Parathyroid adenoma (tissue), 2 donors: Measurements from ENCODE around the gene PFDN6.

ENCODE experiments used
- H2AFZ ChIP-seq: fragments of 300-600 bp; sonication (generic); one replicate; pipeline ENCODE4 v1.7.0; 2017; ENCODE audit warnings: antibody characterized with exemption, mild to moderate bottlenecking
- H3K27ac ChIP-seq: fragments of 300-600 bp; sonication (generic); one replicate; pipeline ENCODE4 v1.7.0; 2017
- H3K27me3 ChIP-seq: fragments of 300-600 bp; sonication (generic); one replicate; pipeline ENCODE4 v1.7.0; 2017; ENCODE audit warnings: low read length; ENCODE audit not compliant: control insufficient read depth, insufficient read depth
- H3K36me3 ChIP-seq: fragments of 300-600 bp; sonication (generic); one replicate; pipeline ENCODE4 v1.7.0; 2017; ENCODE audit warnings: low read length; ENCODE audit not compliant: control insufficient read depth, insufficient read depth
- H3K4me1 ChIP-seq: fragments of 300-600 bp; sonication (generic); one replicate; pipeline ENCODE4 v1.7.0; 2017; ENCODE audit warnings: control low read depth
- H3K4me2 ChIP-seq: fragments of 300-600 bp; sonication (generic); one replicate; pipeline ENCODE4 v1.7.0; 2017; ENCODE audit warnings: low read length
- H3K4me3 ChIP-seq: fragments of 300-600 bp; sonication (generic); one replicate; pipeline ENCODE4 v1.7.0; 2017; ENCODE audit warnings: low read depth, low read length
- H3K79me2 ChIP-seq: fragments of 300-600 bp; sonication (generic); one replicate; pipeline ENCODE4 v1.7.0; 2017; ENCODE audit warnings: control low read depth
- H3K9ac ChIP-seq: fragments of 300-600 bp; sonication (generic); one replicate; pipeline ENCODE4 v1.7.0; 2017; ENCODE audit warnings: mild to moderate bottlenecking
- H3K9me3 ChIP-seq: fragments of 300-600 bp; sonication (generic); one replicate; pipeline ENCODE4 v1.7.0; 2017; ENCODE audit warnings: low read length; ENCODE audit not compliant: control insufficient read depth
- TF ChIP-seq, protein P1 (sequence below): fragments of 300-600 bp; sonication (generic); IDR thresholded peaks from one replicate; pipeline ENCODE4 v1.7.0; 2017; ENCODE audit warnings: antibody characterized with exemption, mild to moderate bottlenecking
- donor health status: primary hyperparathyroidism.

The PFDN6 gene

GRCh38 chr6:33297956-33298772 lies 8.8 kb downstream of the PFDN6 start:
- H2AFZ ChIP-seq: peak overlapping the region; percentile 89
- peak overlapping the region; percentile 92 for H3K4me3 ChIP-seq
- H3K27ac ChIP-seq: peak overlapping the region; percentile 96
- H3K36me3 ChIP-seq: no peaks in the 10 kb centered on the region
- H3K27me3 ChIP-seq: no peaks in the 10 kb centered on the region
- H3K9me3 ChIP-seq: no peaks in the 10 kb centered on the region
- peak overlapping the region; percentile 99 for H3K4me2 ChIP-seq
- H3K79me2 ChIP-seq: peaks cover 9% of the 10 kb centered on the region
- peaks cover 2% of the 10 kb centered on the region for H3K4me1 ChIP-seq
- TF ChIP-seq, protein P1, sequence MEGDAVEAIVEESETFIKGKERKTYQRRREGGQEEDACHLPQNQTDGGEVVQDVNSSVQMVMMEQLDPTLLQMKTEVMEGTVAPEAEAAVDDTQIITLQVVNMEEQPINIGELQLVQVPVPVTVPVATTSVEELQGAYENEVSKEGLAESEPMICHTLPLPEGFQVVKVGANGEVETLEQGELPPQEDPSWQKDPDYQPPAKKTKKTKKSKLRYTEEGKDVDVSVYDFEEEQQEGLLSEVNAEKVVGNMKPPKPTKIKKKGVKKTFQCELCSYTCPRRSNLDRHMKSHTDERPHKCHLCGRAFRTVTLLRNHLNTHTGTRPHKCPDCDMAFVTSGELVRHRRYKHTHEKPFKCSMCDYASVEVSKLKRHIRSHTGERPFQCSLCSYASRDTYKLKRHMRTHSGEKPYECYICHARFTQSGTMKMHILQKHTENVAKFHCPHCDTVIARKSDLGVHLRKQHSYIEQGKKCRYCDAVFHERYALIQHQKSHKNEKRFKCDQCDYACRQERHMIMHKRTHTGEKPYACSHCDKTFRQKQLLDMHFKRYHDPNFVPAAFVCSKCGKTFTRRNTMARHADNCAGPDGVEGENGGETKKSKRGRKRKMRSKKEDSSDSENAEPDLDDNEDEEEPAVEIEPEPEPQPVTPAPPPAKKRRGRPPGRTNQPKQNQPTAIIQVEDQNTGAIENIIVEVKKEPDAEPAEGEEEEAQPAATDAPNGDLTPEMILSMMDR: no peak
- H3K9ac ChIP-seq: peak overlapping the region; percentile 72

- Histone ChIP-seq H3K9ac (peak within 1 kb of the TSS; percentile 72), H3K79me2 (peaks cover 9% of the 10 kb centered on the region), H3K27ac (peak within 1 kb of the TSS; percentile 96), H3K4me1 (peaks cover 2% of the 10 kb centered on the region), H3K4me3 (peak within 1 kb of the TSS; percentile 92), H3K36me3 (no peaks in the 10 kb centered on the region), H3K9me3 (no peaks in the 10 kb centered on the region), H3K27me3 (no peaks in the 10 kb centered on the region), H3K4me2 (peak within 1 kb of the TSS; percentile 99), H2AFZ (peak within 1 kb of the TSS; percentile 89)
- TF ChIP-seq, protein P1: no peak
These were observed 9.4 kb downstream of the PFDN6 start, which contains the start of gene RGL2 for GRCh38 chr6:33298773-33299236. Gene RGL2, minus strand, starts transcription at chr6:33298942. Its CDS starts 332 bp downstream, at chr6:33298610.

- H3K9me3 ChIP-seq: no peaks in the 10 kb centered on the region
- H3K36me3 ChIP-seq: no peaks in the 10 kb centered on the region
- peak overlapping the region; percentile 99 for H3K4me2 ChIP-seq
- H3K79me2 ChIP-seq: peaks cover 9% of the 10 kb centered on the region
- TF ChIP-seq, protein P1: peak; percentile 72
- peak overlapping the region; percentile 41 for H3K9ac ChIP-seq
- peak overlapping the region; percentile 89 for H2AFZ ChIP-seq
- peak overlapping the region; percentile 96 for H3K27ac ChIP-seq
- H3K4me3 ChIP-seq: peak overlapping the region; percentile 92
- peaks cover 2% of the 10 kb centered on the region for H3K4me1 ChIP-seq
- no peaks in the 10 kb centered on the region for H3K27me3 ChIP-seq
These were observed 10.0 kb downstream of the PFDN6 start for GRCh38 chr6:33299237-33299944.

DNA sequence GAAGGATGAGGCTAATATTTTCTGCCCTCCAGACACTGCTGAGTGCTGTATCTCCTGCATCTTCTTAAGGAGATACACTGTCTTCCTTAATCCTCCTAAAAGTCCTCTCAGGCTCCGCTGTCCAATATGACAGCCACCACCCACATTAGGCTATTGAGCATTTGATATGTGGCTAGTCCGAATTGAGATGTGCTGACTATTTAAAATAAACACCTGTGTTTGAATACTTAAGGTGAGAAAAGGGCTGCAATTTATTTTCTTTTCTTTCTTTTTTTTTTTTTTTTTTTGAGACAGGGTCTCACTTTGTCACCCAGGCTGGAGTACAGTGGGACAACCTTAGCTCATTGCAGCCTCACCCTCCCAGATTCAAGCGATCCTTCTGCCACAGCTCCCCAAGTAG lies 12.5 kb downstream of the PFDN6 start:
- no peaks in the 10 kb centered on the region for H3K36me3 ChIP-seq
- TF ChIP-seq, protein P1: no peak
- no peak overlapping the region for H3K27ac ChIP-seq
- peaks cover 26% of the 10 kb centered on the region for H3K79me2 ChIP-seq
- no peak overlapping the region for H3K4me2 ChIP-seq
- H3K9me3 ChIP-seq: no peaks in the 10 kb centered on the region
- no peak overlapping the region for H2AFZ ChIP-seq
- no peak overlapping the region for H3K9ac ChIP-seq
- no peak overlapping the region for H3K4me3 ChIP-seq
- no peaks in the 10 kb centered on the region for H3K27me3 ChIP-seq
- peaks cover 2% of the 10 kb centered on the region for H3K4me1 ChIP-seq
